ENCODE results near the gene PRRG2.

Gene PRRG2

GRCh38 chr19:49552749-49553148 is 28.4 kb upstream of the PRRG2 start:
- TF ChIP-seq POLR2A (IDR thresholded peaks at IDR 0.05; ENCODE audit: low read length) (no peak), GATA1 (IDR thresholded peaks at IDR 0.05; ENCODE audit: low read depth, low read length) (no peak)
- no peak for DNase-seq

GRCh38 chr19:49553451-49554271 is 27.5 kb upstream of the PRRG2 start:
- no peak for DNase-seq
- no peak for TF ChIP-seq POLR2A (IDR thresholded peaks at IDR 0.05; ENCODE audit: low read length)
- TF ChIP-seq GATA1 (IDR thresholded peaks at IDR 0.05; ENCODE audit: low read depth, low read length), result no peak

- DNase-seq, result no peak
Observed at GRCh38 chr19:49554701-49555181, 26.4 kb upstream of the PRRG2 start.

GRCh38 chr19:49555600-49556411 is 25.3 kb upstream of the PRRG2 start:
- DNase-seq, result peak; percentile 72 to 74

More at GRCh38 chr19:49554701-49555181, 26.4 kb upstream of the PRRG2 start:
- no peak for TF ChIP-seq GATA1 (IDR thresholded peaks at IDR 0.05; ENCODE audit: low read depth, low read length)
- no peak for TF ChIP-seq POLR2A (IDR thresholded peaks at IDR 0.05; ENCODE audit: low read length)

GRCh38 chr19:49556412-49557398 is 24.4 kb upstream of the PRRG2 start:
- DNase-seq, result no peak
- TF ChIP-seq GATA1 (IDR thresholded peaks at IDR 0.05; ENCODE audit: low read depth, low read length) (no peak), POLR2A (IDR thresholded peaks at IDR 0.05; ENCODE audit: low read length) (no peak)

More at GRCh38 chr19:49555600-49556411, 25.3 kb upstream of the PRRG2 start:
- TF ChIP-seq GATA1 (IDR thresholded peaks at IDR 0.05; ENCODE audit: low read depth, low read length) (no peak), POLR2A (IDR thresholded peaks at IDR 0.05; ENCODE audit: low read length) (no peak)

GRCh38 chr19:49557641-49558325 is 23.3 kb upstream of the PRRG2 start:
- TF ChIP-seq GATA1 (IDR thresholded peaks at IDR 0.05; ENCODE audit: low read depth, low read length) (no peak), POLR2A (IDR thresholded peaks at IDR 0.05; ENCODE audit: low read length) (no peak)
- no peak for DNase-seq

- TF ChIP-seq POLR2A (IDR thresholded peaks at IDR 0.05; ENCODE audit: low read length), result no peak
- no peak for TF ChIP-seq GATA1 (IDR thresholded peaks at IDR 0.05; ENCODE audit: low read depth, low read length)
- no peak for DNase-seq
Observed at GRCh38 chr19:49558591-49558990, 22.5 kb upstream of the PRRG2 start.

GRCh38 chr19:49559443-49559842 is 21.7 kb upstream of the PRRG2 start:
- TF ChIP-seq POLR2A (IDR thresholded peaks at IDR 0.05; ENCODE audit: low read length) (no peak), GATA1 (IDR thresholded peaks at IDR 0.05; ENCODE audit: low read depth, low read length) (no peak)
- no peak for DNase-seq

GRCh38 chr19:49559928-49560327 is 21.2 kb upstream of the PRRG2 start:
- DNase-seq, result no peak
- no peak for TF ChIP-seq GATA1 (IDR thresholded peaks at IDR 0.05; ENCODE audit: low read depth, low read length)
- TF ChIP-seq POLR2A (IDR thresholded peaks at IDR 0.05; ENCODE audit: low read length), result no peak

GRCh38 chr19:49560358-49560900 is 20.7 kb upstream of the PRRG2 start:
- no peak for DNase-seq
- TF ChIP-seq POLR2A (IDR thresholded peaks at IDR 0.05; ENCODE audit: low read length) (no peak), GATA1 (IDR thresholded peaks at IDR 0.05; ENCODE audit: low read depth, low read length) (no peak)

- TF ChIP-seq GATA1 (IDR thresholded peaks at IDR 0.05; ENCODE audit: low read depth, low read length), result no peak
- TF ChIP-seq POLR2A (IDR thresholded peaks at IDR 0.05; ENCODE audit: low read length), result no peak
- no peak for DNase-seq
Observed at GRCh38 chr19:49564616-49565045, 16.5 kb upstream of the PRRG2 start.

- no peak for DNase-seq
- no peak for TF ChIP-seq POLR2A (IDR thresholded peaks at IDR 0.05; ENCODE audit: low read length)
Observed at GRCh38 chr19:49565261-49565660, 15.9 kb upstream of the PRRG2 start.
